A549 (cell line): Measurements from ENCODE around the gene STMN3. TPM values are rescaled to one million over a fixed set of nuclear protein-coding genes. Genes with fewer than 3 reads are reported as not detected.
"Not testable (repeated sequence)": the region's sequence is repeated elsewhere in the genome, so short reads cannot be mapped to it uniquely, and the experiment has no call there.

Source experiments
- ATAC-seq, 2 experiments: fragments of 200-7000 bp in 1 of 2; fragments of >200 bp in 1 of 2; cut with Nextera tagmentation in 1 of 2; cut with Tn5 transposase in 1 of 2; 3 replicates each; pipeline versions ENCODE4 v1.8.0 to v1.9.1; 2018 to 2020; ENCODE audit warnings: mild to moderate bottlenecking in 1 of 2, moderate library complexity in 1 of 2
- CTCF ChIA-PET: fragments of 300-600 bp; sonication (Branson Sonifier 250); formaldehyde crosslinking; extraction: SDS; loops from one replicate; lab custom pipeline; 2021; ENCODE audit warnings: antibody characterized with exemption, inconsistent platforms; lab: Yijun Ruan, JAX
- POLR2A ChIA-PET: fragments of 350-600 bp; formaldehyde crosslinking; extraction: SDS; loops from one replicate; lab custom pipeline; 2021; ENCODE audit warnings: antibody characterized with exemption, inconsistent platforms; lab: Yijun Ruan, JAX
- DNase-seq, 2 experiments: peaks; one replicate each; pipeline versions ENCODE4 v3.0.0 to v3.0.0-alpha.2; 2011 to 2016; ENCODE audit warnings: low read depth in 1 of 2, low spot score in 1 of 2
- FAIRE-seq: peaks from 2 replicates; lab custom pipeline; 2011; peaks lifted over from hg19 to GRCh38; lab: Jason Lieb, UNC
- H3K27ac ChIP-seq, 2 experiments: fragments of >200 bp; sonication (Bioruptor Twin); formaldehyde crosslinking; 3 replicates each; pipeline ENCODE4 v1.5.1; 2016 to 2017
- H3K4me1 ChIP-seq: fragments of >200 bp; sonication (Bioruptor Twin); formaldehyde crosslinking; 3 replicates; pipeline ENCODE4 v1.6.1; 2016
- H3K4me2 ChIP-seq: fragments of >200 bp; sonication (Bioruptor Twin); formaldehyde crosslinking; 3 replicates; pipeline ENCODE4 v1.6.1; 2016
- H3K4me3 ChIP-seq: fragments of >200 bp; sonication (Bioruptor Twin); formaldehyde crosslinking; 3 replicates; pipeline ENCODE4 v1.5.1; 2016
- H3K9me3 ChIP-seq: fragments of >200 bp; sonication (Bioruptor Twin); formaldehyde crosslinking; 3 replicates; pipeline ENCODE4 v1.6.1; 2016
- BHLHE40 ChIP-seq: IDR thresholded peaks from 2 replicates; pipeline ENCODE4 v1.6.1; 2012; ENCODE audit warnings: low read depth, low read length, inconsistent platforms
- CBX8 ChIP-seq: fragments of 200-600 bp; sonication (generic); IDR thresholded peaks from 2 replicates; pipeline ENCODE4 v1.6.1; 2016
- CEBPB ChIP-seq, 2 experiments: fragments of >200 bp in 1 of 2; sonication (Bioruptor Twin) in 1 of 2; formaldehyde crosslinking in 1 of 2; IDR thresholded peaks; 2 replicates each; pipeline ENCODE4 v1.6.1; 2012 to 2016
- CHD2 ChIP-seq: fragments of 150-350 bp; IDR thresholded peaks from 2 replicates; pipeline ENCODE4 v1.6.1; 2014; ENCODE audit warnings: low read length; ENCODE audit not compliant: partially characterized antibody
- CTCF ChIP-seq: fragments of >200 bp; sonication (Bioruptor Twin); formaldehyde crosslinking; IDR thresholded peaks from 3 replicates; pipeline ENCODE4 v1.5.1; 2016
- E2F6 ChIP-seq: IDR thresholded peaks from 2 replicates; pipeline ENCODE4 v1.6.1; 2012; ENCODE audit warnings: low read depth, borderline replicate concordance
- EP300 ChIP-seq, 2 experiments: fragments of >200 bp; sonication (Bioruptor Twin); formaldehyde crosslinking; IDR thresholded peaks; 2 replicates in 1 of 2; 3 replicates in 1 of 2; pipeline ENCODE4 v1.6.1; 2016 to 2017
- FOSB ChIP-seq: fragments of 250-450 bp; sonication (Bioruptor Pico); IDR thresholded peaks from 2 replicates; pipeline ENCODE4 v1.5.0; 2020; ENCODE audit warnings: mild to moderate bottlenecking, moderate library complexity
- FOSL2 ChIP-seq, 2 experiments: fragments of 450-650 bp in 1 of 2; fragments of >200 bp in 1 of 2; sonication (Bioruptor Twin) in 1 of 2; formaldehyde crosslinking; IDR thresholded peaks; 2 replicates each; pipeline versions ENCODE4 v1.5.0 to v1.6.1; 2016 to 2020; ENCODE audit warnings: mild to moderate bottlenecking in 1 of 2, moderate library complexity in 1 of 2
- HMGXB4 ChIP-seq: fragments of 250-450 bp; sonication (Bioruptor Pico); IDR thresholded peaks from 2 replicates; pipeline ENCODE4 v1.5.0; 2021; ENCODE audit warnings: mild to moderate bottlenecking, moderate library complexity, borderline replicate concordance
- HOXB5 ChIP-seq: fragments of 250-450 bp; sonication (Bioruptor Pico); IDR thresholded peaks from 2 replicates; pipeline ENCODE4 v1.5.0; 2020; ENCODE audit warnings: mild to moderate bottlenecking, moderate library complexity
- JUNB ChIP-seq: fragments of >200 bp; sonication (Bioruptor Twin); formaldehyde crosslinking; IDR thresholded peaks from 2 replicates; pipeline ENCODE4 v1.6.1; 2016
- MAFK ChIP-seq: fragments of 450-650 bp; IDR thresholded peaks from 2 replicates; pipeline ENCODE4 v1.6.1; 2014; ENCODE audit not compliant: partially characterized antibody
- MYC ChIP-seq: IDR thresholded peaks from 2 replicates; pipeline ENCODE4 v1.6.1; 2012; ENCODE audit warnings: mild to moderate bottlenecking, inconsistent platforms, low read length, improper control_type of control experiment, borderline replicate concordance
- NR3C1 ChIP-seq: fragments of >200 bp; sonication (Bioruptor Twin); formaldehyde crosslinking; IDR thresholded peaks from 3 replicates; pipeline ENCODE4 v1.6.1; 2017
- POLR2AphosphoS2 ChIP-seq: conservative IDR thresholded peaks from 2 replicates; pipeline ENCODE4 v1.6.1; 2012; ENCODE audit warnings: low read length, improper control_type of control experiment, inconsistent platforms
- RARB ChIP-seq: fragments of 250-450 bp; sonication (Bioruptor Pico); IDR thresholded peaks from 2 replicates; pipeline ENCODE4 v1.8.0; 2021; ENCODE audit warnings: mild to moderate bottlenecking, moderate library complexity
- RNF2 ChIP-seq: fragments of 200-600 bp; sonication (generic); IDR thresholded peaks from 2 replicates; pipeline ENCODE4 v1.6.1; 2016; ENCODE audit warnings: low read depth, mild to moderate bottlenecking, antibody characterized with exemption, moderate library complexity, borderline replicate concordance
- SREBF2 ChIP-seq: fragments of 450-650 bp; IDR thresholded peaks from 2 replicates; pipeline ENCODE4 v1.6.1; 2014; ENCODE audit warnings: mild to moderate bottlenecking, moderate library complexity
- ZFP36 ChIP-seq: fragments of 450-650 bp; IDR thresholded peaks from 2 replicates; pipeline ENCODE4 v1.6.1; 2014; ENCODE audit warnings: borderline replicate concordance; ENCODE audit not compliant: partially characterized antibody
- WGBS: methylation state at CpG from one replicate; pipeline ENCODE4 v1.1.6; 2017; ENCODE audit errors: missing lambda C conversion rate; 5-methylcytosine and 5-hydroxymethylcytosine counted together
- polyA plus RNA-seq, 4 experiments: library from polyadenylated mRNA; depleted of rRNA in 3 of 4; stranded (reverse); fragments of >200 nt; fragmentation: RNase III in 1 of 4; extraction: RNeasy Plus Mini Kit Qiagen cat#74134 plus additional on column Dnase treatment in 1 of 4; gene quantifications; 2 replicates in 3 of 4; 3 replicates in 1 of 4; pipeline ENCODE4 v1.2.3, GENCODE V29; 2011 to 2017
- TF ChIP-seq, protein P1 (sequence below): IDR thresholded peaks from 2 replicates; pipeline ENCODE4 v1.6.1; 2012

The STMN3 gene
- polyA plus RNA-seq, 2 of the 4 experiments (the other 2 are of a cell fraction), result 2.8 to 3.2 TPM

DNA sequence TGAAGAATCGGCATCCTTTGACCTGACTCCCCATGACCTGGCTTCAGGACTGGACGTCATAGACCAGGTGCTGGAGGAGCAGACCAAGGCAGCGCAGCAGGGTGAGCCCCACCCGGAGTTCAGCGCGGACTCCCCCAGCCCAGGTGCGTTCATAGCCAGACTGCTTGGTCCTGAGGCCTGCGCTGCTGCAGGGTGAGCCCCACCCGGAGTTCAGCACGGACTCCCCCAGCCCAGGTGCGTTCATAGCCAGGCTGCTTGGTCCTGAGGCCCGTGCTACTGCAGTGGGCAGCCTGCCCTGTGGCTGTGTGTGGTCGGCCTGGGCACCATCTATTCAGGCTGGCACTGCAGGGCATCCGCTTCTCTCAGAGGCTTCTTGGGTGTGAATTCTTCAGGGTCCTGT is 20.7 kb upstream of the STMN3 start:
- no peak for FAIRE-seq
- H3K4me1 ChIP-seq, result no peaks in the 10 kb centered on the region
- no peak overlapping the region for H3K4me3 ChIP-seq

GRCh38 chr20:63672666-63673065 is 19.4 kb upstream of the STMN3 start:
- Histone ChIP-seq H3K9me3 (no peaks in the 10 kb centered on the region), H3K27ac (no peak overlapping the region), H3K4me2 (no peak overlapping the region), H3K4me3 (no peak overlapping the region), H3K4me1 (no peaks in the 10 kb centered on the region)
- POLR2A ChIA-PET, result no interaction called here
- 87% methylated on average over 6 of the region's 10 CpGs for WGBS
- no peak for FAIRE-seq
- CTCF ChIA-PET, result interaction anchor here (0.6 to 2.7 kb wide), 4 partner anchors 9 to 135 kb away, joined by 3 to 11 read pairs (median 4); partner anchors contain the start of gene PTK6
- no peak for TF ChIP-seq BHLHE40
- TF ChIP-seq SREBF2, result no peak
- no peak for TF ChIP-seq JUNB
- TF ChIP-seq FOSL2 (IDR thresholded peaks at IDR 0.05), result no peak
- TF ChIP-seq FOSL2 (CRISPR knock-in tag; IDR thresholded peaks at IDR 0.05), result no peak
- no peak for TF ChIP-seq ZFP36
- TF ChIP-seq, protein P1, sequence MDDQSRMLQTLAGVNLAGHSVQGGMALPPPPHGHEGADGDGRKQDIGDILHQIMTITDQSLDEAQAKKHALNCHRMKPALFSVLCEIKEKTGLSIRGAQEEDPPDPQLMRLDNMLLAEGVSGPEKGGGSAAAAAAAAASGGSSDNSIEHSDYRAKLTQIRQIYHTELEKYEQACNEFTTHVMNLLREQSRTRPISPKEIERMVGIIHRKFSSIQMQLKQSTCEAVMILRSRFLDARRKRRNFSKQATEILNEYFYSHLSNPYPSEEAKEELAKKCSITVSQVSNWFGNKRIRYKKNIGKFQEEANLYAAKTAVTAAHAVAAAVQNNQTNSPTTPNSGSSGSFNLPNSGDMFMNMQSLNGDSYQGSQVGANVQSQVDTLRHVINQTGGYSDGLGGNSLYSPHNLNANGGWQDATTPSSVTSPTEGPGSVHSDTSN, result no peak
- no peak; a peak in 1 of 6 replicates for ATAC-seq
- no peak for DNase-seq

More for the DNA sequence above, 20.7 kb upstream of the STMN3 start:
- CTCF ChIA-PET, result interaction anchor here (2.7 kb wide), 1 partner anchor 136 kb away, joined by 11 read pairs; the partner anchor contains the start of gene PTK6
- H3K9me3 ChIP-seq, result no peaks in the 10 kb centered on the region
- POLR2A ChIA-PET, result interaction anchor here (0.6 kb wide), 1 partner anchor 8 kb away, joined by 3 read pairs; no protein-coding TSS in a partner anchor
- 97% methylated on average over 8 of the region's 14 CpGs for WGBS
- no peak overlapping the region for H3K27ac ChIP-seq
- DNase-seq (no peak), ATAC-seq (no peak)
- H3K4me2 ChIP-seq, result no peak overlapping the region
- TF ChIP-seq MYC, result no peak
- TF ChIP-seq EP300 (IDR thresholded peaks at IDR 0.05), result no peak
- TF ChIP-seq RNF2, result no peak
- TF ChIP-seq CTCF, result no peak
- TF ChIP-seq FOSB (CRISPR knock-in tag), result no peak
- TF ChIP-seq, protein P1, result no peak
- no peak for TF ChIP-seq NR3C1
- no peak for TF ChIP-seq HOXB5 (CRISPR knock-in tag)
- no peak for TF ChIP-seq E2F6
- no peak for TF ChIP-seq POLR2AphosphoS2
- TF ChIP-seq CBX8, result no peak
- no peak for TF ChIP-seq MAFK
- no peak for TF ChIP-seq RARB (CRISPR knock-in tag)
- no peak for TF ChIP-seq CEBPB (IDR thresholded peaks at IDR 0.05)
- TF ChIP-seq HMGXB4 (CRISPR knock-in tag), result no peak
- no peak for TF ChIP-seq CHD2

DNA sequence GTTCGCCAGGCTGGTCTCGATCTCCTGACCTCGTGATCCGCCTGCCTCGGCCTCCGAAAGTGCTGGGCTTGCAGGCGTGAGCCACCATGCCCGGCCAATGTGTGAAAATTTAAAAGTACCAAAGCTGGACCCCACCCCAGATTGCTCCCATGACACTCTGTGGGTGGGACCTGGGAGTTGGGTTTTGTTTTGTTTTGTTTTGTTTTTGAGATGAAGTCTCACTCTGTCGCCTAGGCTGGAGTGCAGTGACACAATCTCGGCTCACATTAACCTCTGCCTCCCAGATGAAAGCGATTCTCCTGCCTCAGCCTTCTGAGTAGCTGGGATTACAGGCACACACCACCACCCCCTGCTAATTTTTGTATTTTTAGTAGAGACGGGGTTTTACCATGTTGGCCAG is 18.5 kb upstream of the STMN3 start:
- H3K4me1 ChIP-seq, H3K4me2 ChIP-seq, H3K9me3 ChIP-seq, ATAC-seq, DNase-seq, FAIRE-seq, POLR2A ChIA-PET, H3K27ac ChIP-seq, H3K4me3 ChIP-seq: not testable (repeated sequence)
- WGBS, result 91% methylated on average over 12 of the region's 12 CpGs
- CTCF ChIA-PET, result interaction anchor here (0.6 to 1.7 kb wide), 3 partner anchors 10 to 114 kb away, joined by 3 to 4 read pairs (median 3); no protein-coding TSS in a partner anchor
